ENCODE results near the gene TMEM154.
A peak's percentile ranks its signal among the peaks of the same experiment; 100 is the strongest.

Gene TMEM154

GRCh38 chr4:152679414-152680281 lies at the start of gene TMEM154:
Gene TMEM154 (minus strand): TSS chr4:152679997. CDS start chr4:152679933, 64 bp downstream.
- peak; percentile 6 for DNase-seq (ENCODE audit: low read depth, low spot score)

- DNase-seq (ENCODE audit: low read depth, low spot score) = no peak
Measured at GRCh38 chr4:152729466-152729865, 49.7 kb upstream of the TMEM154 start.

GRCh38 chr4:152728343-152728742 lies 48.5 kb upstream of the TMEM154 start:
- no peak for DNase-seq (ENCODE audit: low read depth, low spot score)

- DNase-seq (ENCODE audit: low read depth, low spot score) = no peak
Measured at GRCh38 chr4:152727784-152728183, 48.0 kb upstream of the TMEM154 start.

GRCh38 chr4:152724494-152724893 lies 44.7 kb upstream of the TMEM154 start:
- DNase-seq (ENCODE audit: low read depth, low spot score) = no peak

- no peak for DNase-seq (ENCODE audit: low read depth, low spot score)
Measured at GRCh38 chr4:152723236-152723635, 43.4 kb upstream of the TMEM154 start.

- no peak for DNase-seq (ENCODE audit: low read depth, low spot score)
Measured at GRCh38 chr4:152719801-152720556, 40.2 kb upstream of the TMEM154 start.

- DNase-seq (ENCODE audit: low read depth, low spot score) = no peak
Measured at GRCh38 chr4:152719291-152719690, 39.5 kb upstream of the TMEM154 start.

GRCh38 chr4:152715076-152715475 lies 35.3 kb upstream of the TMEM154 start:
- DNase-seq (ENCODE audit: low read depth, low spot score) = no peak

- DNase-seq (ENCODE audit: low read depth, low spot score) = no peak
Measured at GRCh38 chr4:152713951-152714705, 34.3 kb upstream of the TMEM154 start.

GRCh38 chr4:152709675-152710438 lies 30.1 kb upstream of the TMEM154 start:
- no peak for DNase-seq (ENCODE audit: low read depth, low spot score)

- DNase-seq (ENCODE audit: low read depth, low spot score) = no peak
Measured at GRCh38 chr4:152708796-152709195, 29.0 kb upstream of the TMEM154 start.

GRCh38 chr4:152708361-152708760 lies 28.6 kb upstream of the TMEM154 start:
- no peak for DNase-seq (ENCODE audit: low read depth, low spot score)

GRCh38 chr4:152707632-152708031 lies 27.8 kb upstream of the TMEM154 start:
- no peak for DNase-seq (ENCODE audit: low read depth, low spot score)

- DNase-seq (ENCODE audit: low read depth, low spot score) = no peak
Measured at GRCh38 chr4:152705903-152706302, 26.1 kb upstream of the TMEM154 start.

GRCh38 chr4:152704788-152705187 lies 25.0 kb upstream of the TMEM154 start:
- DNase-seq (ENCODE audit: low read depth, low spot score) = no peak

- no peak for DNase-seq (ENCODE audit: low read depth, low spot score)
Measured at GRCh38 chr4:152700151-152700550, 20.4 kb upstream of the TMEM154 start.

GRCh38 chr4:152699313-152699712 lies 19.5 kb upstream of the TMEM154 start:
- DNase-seq (ENCODE audit: low read depth, low spot score) = no peak

- DNase-seq (ENCODE audit: low read depth, low spot score) = no peak
Measured at GRCh38 chr4:152698089-152698499, 18.3 kb upstream of the TMEM154 start.

GRCh38 chr4:152697284-152698088 lies 17.7 kb upstream of the TMEM154 start:
- no peak for DNase-seq (ENCODE audit: low read depth, low spot score)
